Effector memory CD4-positive, alpha-beta T cell (primary cell): ENCODE results near the gene MEIS1.

Source experiments
- DNase-seq, 3 donors: peaks; one replicate each; pipeline ENCODE4 v3.0.0-alpha.2; 2020
- H3K27ac ChIP-seq: 2 replicates; pipeline ENCODE4 v1.7.0; 2013; ENCODE audit warnings: mild to moderate bottlenecking, low read length, moderate library complexity; ENCODE audit not compliant: insufficient read depth, poor library complexity, severe bottlenecking
- H3K27me3 ChIP-seq: replicated peaks from 2 replicates; pipeline ENCODE4 v1.7.0; 2013; ENCODE audit warnings: mild to moderate bottlenecking, low read length; ENCODE audit not compliant: insufficient read depth, control insufficient read depth, poor library complexity, severe bottlenecking
- H3K36me3 ChIP-seq: 2 replicates; pipeline ENCODE4 v1.7.0; 2013; ENCODE audit warnings: mild to moderate bottlenecking, low read length, moderate library complexity; ENCODE audit not compliant: control insufficient read depth, insufficient read depth
- H3K4me1 ChIP-seq: 2 replicates; pipeline ENCODE4 v1.7.0; 2013; ENCODE audit warnings: low read length, mild to moderate bottlenecking; ENCODE audit not compliant: control insufficient read depth, insufficient read depth, poor library complexity, severe bottlenecking
- H3K4me3 ChIP-seq: 2 replicates; pipeline ENCODE4 v1.7.0; 2013; ENCODE audit warnings: low read length, low read depth, mild to moderate bottlenecking; ENCODE audit not compliant: insufficient read depth, poor library complexity, severe bottlenecking
- H3K9me3 ChIP-seq: 2 replicates; pipeline ENCODE4 v1.7.0; 2013; ENCODE audit warnings: mild to moderate bottlenecking, low read length, moderate library complexity; ENCODE audit not compliant: control insufficient read depth

Gene MEIS1

DNA sequence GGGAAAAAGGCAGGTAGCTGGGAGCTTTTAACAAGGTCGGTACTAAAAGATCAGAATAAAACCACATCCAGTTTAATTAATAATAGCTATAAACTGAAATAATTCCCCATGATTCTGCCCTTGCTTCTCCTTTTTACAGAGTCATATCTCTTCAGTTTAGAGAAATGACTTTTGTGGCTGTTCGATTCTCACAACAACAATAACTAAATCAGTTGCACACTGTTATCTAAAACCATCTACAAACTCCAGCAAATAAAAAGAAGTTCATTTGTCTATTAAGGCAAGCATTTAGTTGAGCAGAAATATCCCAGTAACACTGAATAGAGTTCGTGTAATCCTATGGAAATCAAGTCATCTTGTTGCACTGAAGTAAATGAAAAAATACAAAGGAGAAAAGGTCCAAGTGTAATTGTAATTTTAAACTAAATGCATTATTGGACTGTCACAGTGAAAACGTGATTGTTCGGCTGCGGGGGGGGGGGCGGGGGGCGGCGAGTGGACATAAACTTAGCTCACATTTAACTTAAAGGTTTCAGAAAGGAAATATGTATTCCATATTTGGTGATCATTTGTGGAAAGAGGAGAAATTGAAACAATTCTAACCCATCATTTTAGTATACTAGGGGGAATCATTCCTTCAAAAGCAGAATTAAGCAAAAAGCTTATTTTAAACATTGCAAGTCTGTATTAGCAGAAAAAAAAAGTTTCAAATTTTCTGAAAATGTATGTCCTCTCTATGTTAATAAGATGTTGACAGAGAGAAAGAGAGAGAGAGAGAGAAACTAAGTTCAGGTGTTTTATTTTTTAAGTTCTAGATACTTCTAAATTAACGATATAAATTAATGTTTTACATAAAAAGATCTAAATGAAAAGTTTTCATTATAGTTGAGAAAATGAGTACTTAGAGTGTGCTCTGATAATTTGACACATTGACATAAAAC is 144.5 kb downstream of the MEIS1 start:
- H3K27me3 ChIP-seq = peaks cover 38% of the 10 kb centered on the region
- H3K9me3 ChIP-seq = no peaks in the 10 kb centered on the region

DNA sequence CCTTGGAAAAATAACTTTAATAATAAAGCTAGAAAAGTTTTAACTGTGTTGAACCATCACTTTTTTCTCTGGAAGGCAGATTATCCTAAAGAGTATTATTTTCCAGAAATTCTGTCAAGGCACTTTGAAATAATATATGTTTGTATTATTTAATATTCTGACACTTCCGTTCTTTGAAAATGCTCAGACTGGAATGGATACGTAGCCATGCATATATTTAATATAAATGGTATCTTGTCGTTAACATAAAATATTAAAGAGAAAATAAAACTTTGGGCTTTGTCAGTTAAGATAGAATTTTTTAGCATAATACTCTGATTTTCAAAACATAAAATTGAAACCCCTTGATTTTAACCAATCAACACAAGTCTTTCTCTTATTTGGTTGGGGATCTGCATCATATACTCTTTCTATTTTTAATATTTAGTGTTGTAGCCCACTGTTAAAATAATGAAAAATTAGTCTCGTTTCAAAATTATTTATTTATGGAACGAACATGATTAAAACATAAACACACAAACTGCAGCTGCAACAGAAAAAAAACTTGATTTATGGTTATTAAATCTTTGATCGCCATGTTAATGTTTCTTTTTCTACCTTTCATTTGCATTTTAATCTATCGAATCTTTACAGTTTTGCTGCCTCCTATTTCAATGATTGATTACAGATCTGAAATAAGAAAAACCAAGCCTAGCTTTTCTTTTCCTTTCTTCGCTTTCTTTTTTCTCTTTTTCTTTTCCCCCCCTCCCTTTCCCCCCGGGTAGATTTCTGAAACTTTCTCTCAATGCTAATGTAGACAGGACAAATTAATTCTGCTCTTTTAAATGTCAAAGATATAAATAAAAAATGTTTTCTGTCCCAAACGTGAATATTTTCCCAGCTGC is 145.5 kb downstream of the MEIS1 start:
- no peak overlapping the region for H3K4me3 ChIP-seq
- H3K27ac ChIP-seq = no peak overlapping the region
- H3K9me3 ChIP-seq = no peaks in the 10 kb centered on the region
- DNase-seq = no peak
- H3K36me3 ChIP-seq = no peaks in the 10 kb centered on the region
- H3K4me1 ChIP-seq = peaks cover 5% of the 10 kb centered on the region
- H3K27me3 ChIP-seq = peaks cover 33% of the 10 kb centered on the region

More for the DNA sequence above, 144.5 kb downstream of the MEIS1 start:
- Histone ChIP-seq H3K36me3 (no peaks in the 10 kb centered on the region), H3K27ac (no peak overlapping the region), H3K4me3 (no peak overlapping the region), H3K4me1 (peaks cover 5% of the 10 kb centered on the region)
- DNase-seq = no peak

DNA sequence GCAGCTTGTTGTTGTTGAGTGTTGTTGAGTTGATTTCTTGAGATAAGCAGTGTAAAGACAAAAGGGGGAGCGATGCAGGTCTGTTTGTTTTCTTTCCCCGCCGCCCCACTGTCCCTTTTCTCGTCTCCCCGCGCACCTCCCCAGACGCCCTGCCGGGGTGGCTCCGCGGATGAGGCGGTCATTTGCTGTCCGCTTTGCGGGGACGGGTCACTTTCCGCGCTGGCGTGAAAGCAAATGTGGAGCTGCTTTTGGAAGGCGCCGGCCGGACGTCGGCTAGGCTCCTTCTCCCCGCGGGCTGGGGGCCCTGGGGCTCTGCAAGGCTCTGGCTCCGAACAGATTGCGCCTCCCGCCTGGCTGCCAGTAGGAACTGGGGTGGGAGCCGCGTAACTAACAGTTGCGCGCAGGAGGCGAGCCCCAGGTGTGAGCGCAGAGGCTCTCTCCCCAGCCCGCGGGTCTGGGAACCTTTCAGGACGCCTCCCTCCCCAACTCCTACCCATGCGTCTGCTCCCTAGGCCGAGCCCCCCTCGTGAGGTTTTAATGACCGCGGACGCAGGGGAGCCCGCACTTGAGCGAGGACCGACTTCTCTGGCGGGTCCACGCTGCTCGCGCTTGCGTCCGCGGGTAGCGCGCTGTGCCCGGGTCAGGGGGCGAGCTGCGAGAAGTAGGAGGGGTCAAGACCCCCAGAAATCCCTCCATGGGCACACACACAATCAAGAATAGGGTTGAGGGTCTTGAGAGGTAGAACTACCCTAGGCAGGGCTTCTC is 146.6 kb downstream of the MEIS1 start:
- no peak overlapping the region for H3K27ac ChIP-seq
- no peak overlapping the region for H3K4me3 ChIP-seq
- no peak for DNase-seq
- peaks cover 30% of the 10 kb centered on the region for H3K27me3 ChIP-seq
- H3K36me3 ChIP-seq = no peaks in the 10 kb centered on the region
- H3K9me3 ChIP-seq = no peaks in the 10 kb centered on the region
- H3K4me1 ChIP-seq = no peaks in the 10 kb centered on the region

DNA sequence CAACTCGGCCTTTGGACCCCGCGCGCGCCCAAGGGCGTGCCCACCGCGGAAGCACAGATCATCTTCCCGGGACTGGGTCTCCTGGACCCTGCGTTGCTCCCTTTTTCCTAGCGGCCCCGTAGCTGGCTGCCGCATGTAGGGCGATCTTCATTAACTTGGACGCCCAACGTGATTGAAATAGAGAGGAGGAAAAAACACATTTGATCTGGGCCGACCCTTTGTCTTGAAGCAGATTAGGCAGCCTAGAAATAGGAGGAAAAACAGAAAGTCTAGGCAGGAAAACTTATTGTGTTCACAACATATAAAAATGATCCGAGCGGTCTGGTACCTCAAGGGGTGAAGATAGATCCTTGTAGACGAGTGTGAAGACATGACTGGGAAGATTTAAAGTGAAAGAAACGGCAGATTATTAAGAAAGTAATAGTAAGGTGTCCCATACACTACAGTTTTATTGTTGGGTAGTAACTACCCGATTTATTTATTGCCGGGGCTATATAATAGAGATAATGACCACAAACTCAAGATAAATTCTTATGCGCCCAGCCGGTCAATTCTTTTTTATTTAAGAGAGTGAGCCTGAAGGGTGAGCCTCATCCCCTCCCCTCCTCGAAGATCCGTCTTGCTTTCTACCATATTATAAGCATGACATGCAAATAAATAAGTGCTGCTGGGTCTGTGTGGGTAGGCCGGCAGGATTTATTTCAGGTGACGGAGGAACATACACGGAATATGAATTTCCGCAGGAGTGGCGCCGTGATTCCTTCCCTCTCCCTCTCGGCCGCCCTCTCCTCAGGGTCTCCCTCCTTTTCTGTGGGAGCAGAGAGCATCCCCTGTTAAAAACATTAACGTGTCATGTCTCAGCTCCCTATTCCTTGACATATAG is 147.4 kb downstream of the MEIS1 start:
- no peak overlapping the region for H3K4me3 ChIP-seq
- no peak overlapping the region for H3K27ac ChIP-seq
- H3K9me3 ChIP-seq = no peaks in the 10 kb centered on the region
- no peak for DNase-seq
- H3K4me1 ChIP-seq = no peaks in the 10 kb centered on the region
- no peaks in the 10 kb centered on the region for H3K36me3 ChIP-seq
- peaks cover 30% of the 10 kb centered on the region for H3K27me3 ChIP-seq

DNA sequence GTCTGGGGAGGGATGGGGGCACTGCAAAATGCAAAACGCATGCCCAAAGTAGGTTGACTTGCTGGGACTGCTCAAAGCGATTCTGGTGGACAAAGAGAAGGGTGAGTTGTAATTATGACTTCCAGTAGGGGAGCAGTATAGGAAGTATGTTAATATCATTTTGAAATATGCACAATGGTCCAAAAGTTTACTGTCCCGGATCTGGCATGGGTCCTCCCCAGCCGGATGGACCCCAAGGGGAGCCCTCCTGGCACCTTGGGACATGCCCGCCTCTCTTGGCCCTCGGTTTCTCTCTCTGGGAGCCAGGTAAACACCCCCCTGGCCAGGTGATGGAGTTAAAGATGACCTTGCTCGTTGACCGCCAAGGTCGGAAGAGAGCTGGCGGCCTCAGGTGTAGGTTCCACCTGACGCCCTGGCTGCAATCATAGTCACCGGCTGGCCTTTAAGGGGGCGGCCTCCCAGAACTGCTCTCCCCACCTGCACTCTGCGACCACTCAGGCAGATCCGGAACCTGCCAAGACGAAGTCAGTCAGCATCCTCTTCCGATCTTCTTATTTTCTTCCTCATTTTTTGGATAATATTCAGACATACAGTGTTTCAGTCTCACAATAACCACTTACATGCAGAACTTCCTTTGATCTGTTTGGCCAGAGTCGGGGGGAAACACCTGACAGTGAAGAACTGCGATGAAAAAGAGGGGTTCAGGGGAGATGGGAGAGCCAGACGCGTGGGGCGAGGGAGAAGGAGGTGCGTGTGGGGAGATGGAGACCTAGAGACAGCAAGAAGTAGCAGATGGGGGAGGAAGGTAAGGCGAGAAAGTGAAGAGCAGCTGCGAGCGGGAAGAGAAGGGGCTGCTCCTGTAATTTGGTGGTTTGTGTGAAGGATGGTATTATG is 148.3 kb downstream of the MEIS1 start:
- Histone ChIP-seq H3K4me3 (no peak overlapping the region), H3K4me1 (no peaks in the 10 kb centered on the region), H3K36me3 (no peaks in the 10 kb centered on the region), H3K9me3 (no peaks in the 10 kb centered on the region), H3K27me3 (peaks cover 25% of the 10 kb centered on the region), H3K27ac (no peak overlapping the region)
- no peak for DNase-seq

DNA sequence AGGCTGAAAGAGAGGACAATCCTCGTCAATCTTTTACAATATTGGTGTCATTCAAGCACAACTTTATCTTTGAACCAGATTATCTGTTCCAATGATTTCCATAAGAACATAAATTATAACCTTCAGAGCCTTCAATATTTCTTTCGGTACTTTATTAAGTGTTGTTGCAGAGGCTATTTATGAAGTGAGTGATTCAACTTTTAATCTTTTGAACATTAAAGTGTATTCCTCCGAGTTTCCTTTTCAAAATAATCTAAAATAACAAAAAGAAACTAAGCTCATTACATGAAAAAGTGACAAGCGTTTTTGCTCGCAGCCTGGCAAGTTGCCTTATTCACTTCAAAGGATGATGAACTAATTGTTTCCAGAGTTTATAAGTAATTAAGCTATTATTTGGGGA is 149.0 kb downstream of the MEIS1 start:
- Histone ChIP-seq H3K36me3 (no peaks in the 10 kb centered on the region), H3K4me1 (no peaks in the 10 kb centered on the region), H3K27ac (no peak overlapping the region), H3K27me3 (peaks cover 19% of the 10 kb centered on the region), H3K9me3 (no peaks in the 10 kb centered on the region), H3K4me3 (no peak overlapping the region)
- DNase-seq = no peak

DNA sequence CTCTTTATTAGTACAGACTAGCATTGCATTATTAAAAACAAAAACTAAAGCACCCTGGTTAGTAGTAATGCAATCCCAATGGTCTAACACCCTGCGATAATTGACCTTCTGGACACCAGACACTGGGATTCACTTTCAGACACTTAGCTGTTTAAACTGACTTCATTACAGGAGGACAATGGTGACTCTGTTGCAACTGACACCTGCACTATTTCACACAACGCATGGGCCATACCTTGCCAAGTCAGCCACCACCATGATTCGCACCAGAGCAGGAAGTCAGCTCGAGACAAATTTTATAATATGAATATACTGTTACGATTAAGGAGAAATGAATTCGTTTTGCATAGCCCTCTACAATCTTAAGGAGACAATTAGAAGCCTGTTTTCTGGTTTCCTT is 150.7 kb downstream of the MEIS1 start:
- Histone ChIP-seq H3K4me3 (no peak overlapping the region), H3K4me1 (no peaks in the 10 kb centered on the region), H3K36me3 (no peaks in the 10 kb centered on the region), H3K9me3 (no peaks in the 10 kb centered on the region), H3K27me3 (peaks cover 19% of the 10 kb centered on the region), H3K27ac (no peak overlapping the region)
- no peak for DNase-seq

DNA sequence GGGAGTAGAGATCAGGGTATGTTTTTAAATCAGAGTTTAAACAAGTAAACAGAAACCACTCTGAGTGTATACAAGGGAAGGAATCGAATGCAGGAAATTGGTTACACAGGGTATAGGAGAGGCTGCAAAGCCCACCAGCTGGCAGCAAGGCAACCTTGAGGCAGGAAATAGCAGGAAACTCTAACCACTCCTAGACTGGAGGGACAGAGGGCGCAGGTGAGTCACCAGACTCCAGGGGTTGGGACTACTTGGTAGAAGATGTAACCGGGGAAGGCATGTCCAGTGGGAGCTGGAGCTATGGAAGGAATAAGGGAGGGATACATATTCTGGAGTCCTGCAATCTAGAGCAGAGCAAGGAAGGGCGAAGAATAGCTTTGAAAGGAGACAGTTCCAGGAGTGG is 152.3 kb downstream of the MEIS1 start:
- no peak for DNase-seq
- no peak overlapping the region for H3K4me3 ChIP-seq
- no peaks in the 10 kb centered on the region for H3K9me3 ChIP-seq
- no peak overlapping the region for H3K27ac ChIP-seq
- H3K27me3 ChIP-seq = peaks cover 11% of the 10 kb centered on the region
- H3K4me1 ChIP-seq = no peaks in the 10 kb centered on the region
- H3K36me3 ChIP-seq = no peaks in the 10 kb centered on the region
